Fibroblast of lung (primary cell): ENCODE measurements around the gene TGFB1I1. TPM values are rescaled to one million over a fixed set of nuclear protein-coding genes. Genes with fewer than 3 reads are reported as not detected.

Experiments used
- DNase-seq, 2 donors: peaks; one replicate each; pipeline versions ENCODE4 v3.0.0 to v3.0.0-alpha.2; 2010; ENCODE audit warnings: low read depth in 2 of 2
- H2AFZ ChIP-seq: 2 replicates; pipeline ENCODE4 v1.5.1; 2012; ENCODE audit warnings: low read length, control low read depth, inconsistent platforms
- H3K27ac ChIP-seq: 2 replicates; pipeline ENCODE4 v1.5.1; 2011; ENCODE audit warnings: low read length, control low read depth; ENCODE audit not compliant: insufficient read depth
- H3K27me3 ChIP-seq: 2 replicates; pipeline ENCODE4 v1.5.1; 2011; ENCODE audit warnings: mild to moderate bottlenecking, low read length; ENCODE audit not compliant: control insufficient read depth, insufficient read depth
- H3K36me3 ChIP-seq: 2 replicates; pipeline ENCODE4 v1.5.1; 2011; ENCODE audit warnings: low read length; ENCODE audit not compliant: control insufficient read depth, insufficient read depth
- H3K4me1 ChIP-seq: 2 replicates; pipeline ENCODE4 v1.5.1; 2011; ENCODE audit warnings: low read length; ENCODE audit not compliant: control insufficient read depth, insufficient read depth; ENCODE audit errors: extremely low read depth
- H3K4me2 ChIP-seq: 2 replicates; pipeline ENCODE4 v1.5.1; 2011; ENCODE audit warnings: low read length, control low read depth; ENCODE audit not compliant: insufficient read depth; ENCODE audit errors: extremely low read depth
- H3K4me3 ChIP-seq, 4 experiments: fragments of 200-600 bp in 1 of 4; sonication (generic) in 1 of 4; replicated peaks in 1 of 4; 2 replicates each; pipeline ENCODE4 v1.5.1; 2011 to 2016; ENCODE audit warnings: low read length in 4 of 4, low read depth in 3 of 4, mild to moderate bottlenecking in 3 of 4, control low read depth in 2 of 4, inconsistent platforms in 1 of 4, mixed read lengths in 1 of 4; ENCODE audit not compliant: insufficient read depth in 1 of 4; ENCODE audit errors: control extremely low read depth in 1 of 4
- H3K79me2 ChIP-seq: 2 replicates; pipeline ENCODE4 v1.5.1; 2012; ENCODE audit warnings: mild to moderate bottlenecking, low read length, inconsistent platforms; ENCODE audit not compliant: control insufficient read depth, insufficient read depth
- H3K9ac ChIP-seq: 2 replicates; pipeline ENCODE4 v1.5.1; 2011; ENCODE audit warnings: mild to moderate bottlenecking, low read length, control low read depth; ENCODE audit not compliant: insufficient read depth
- H3K9me3 ChIP-seq: 2 replicates; pipeline ENCODE4 v1.5.1; 2012; ENCODE audit warnings: low read depth, low read length; ENCODE audit not compliant: control insufficient read depth, insufficient read depth
- H4K20me1 ChIP-seq: 2 replicates; pipeline ENCODE4 v1.5.1; 2011; ENCODE audit warnings: low read length; ENCODE audit not compliant: control insufficient read depth, insufficient read depth; ENCODE audit errors: extremely low read depth
- EZH2 ChIP-seq: IDR thresholded peaks from 2 replicates; pipeline ENCODE4 v1.5.1; 2012; ENCODE audit warnings: low read length, control low read depth, mild to moderate bottlenecking; ENCODE audit errors: missing control alignments
- polyA plus RNA-seq, 2 donors: library from polyadenylated mRNA; depleted of rRNA in 1 of 2; stranded (reverse) in 1 of 2; unstranded in 1 of 2; fragments of >200 nt; gene quantifications; 2 replicates each; pipeline ENCODE4 v1.2.1, GENCODE V29; 2011 to 2012; ENCODE audit warnings: missing spikeins in 1 of 2
- total RNA-seq: library from RNA; depleted of rRNA; stranded (reverse); fragments of >200 nt; gene quantifications from 2 replicates; pipeline ENCODE4 v1.2.1, GENCODE V29; 2014
- TF ChIP-seq, protein P1 (sequence below), 2 donors: IDR thresholded peaks in 1 of 2; conservative IDR thresholded peaks in 1 of 2; 1 replicate in 1 of 2; 2 replicates in 1 of 2; pipeline ENCODE4 v1.5.1; 2011 to 2012; ENCODE audit warnings: low read length in 2 of 2, control low read depth in 1 of 2, inconsistent platforms in 1 of 2, low read depth in 1 of 2, mild to moderate bottlenecking in 1 of 2

TGFB1I1 gene
- total and polyA plus RNA-seq, 2 donors (not counting 1 experiment from before 2014, with no cell fraction given), result 46.9 to 94.3 TPM

DNA sequence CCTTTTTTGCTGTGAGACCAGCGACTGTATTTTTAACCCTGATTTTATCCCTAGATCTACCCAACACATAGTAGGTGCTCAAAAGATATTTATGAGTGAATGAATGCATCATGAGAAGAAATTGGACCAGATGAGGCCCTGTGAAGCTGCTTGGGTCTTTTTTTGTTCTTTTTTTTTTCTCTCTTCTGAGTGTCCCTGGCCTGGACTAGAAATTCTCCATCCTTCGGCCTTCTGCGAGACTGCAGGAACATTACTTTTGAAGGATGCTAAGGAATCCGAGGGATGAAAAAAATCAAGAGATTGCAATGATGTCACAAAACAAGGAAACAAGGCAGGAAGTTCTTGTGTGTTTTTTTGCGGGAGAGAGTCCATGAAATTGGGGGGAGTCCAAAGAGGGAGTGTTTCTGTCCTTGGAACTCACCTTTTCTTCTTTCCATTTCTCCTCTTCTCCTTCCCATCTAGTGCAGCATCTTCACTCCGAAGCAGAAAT is 36.8 kb downstream of the TGFB1I1 start:
- no peaks in the 10 kb centered on the region for H4K20me1 ChIP-seq
- no peaks in the 10 kb centered on the region for H3K4me1 ChIP-seq
- H3K9me3 ChIP-seq, result no peaks in the 10 kb centered on the region
- peak overlapping the region; percentile 98 for H3K9ac ChIP-seq
- H3K27me3 ChIP-seq, result no peaks in the 10 kb centered on the region
- peak overlapping the region; percentile 23 for H2AFZ ChIP-seq
- DNase-seq, result peak; percentile 57 to 65
- TF ChIP-seq, protein P1, sequence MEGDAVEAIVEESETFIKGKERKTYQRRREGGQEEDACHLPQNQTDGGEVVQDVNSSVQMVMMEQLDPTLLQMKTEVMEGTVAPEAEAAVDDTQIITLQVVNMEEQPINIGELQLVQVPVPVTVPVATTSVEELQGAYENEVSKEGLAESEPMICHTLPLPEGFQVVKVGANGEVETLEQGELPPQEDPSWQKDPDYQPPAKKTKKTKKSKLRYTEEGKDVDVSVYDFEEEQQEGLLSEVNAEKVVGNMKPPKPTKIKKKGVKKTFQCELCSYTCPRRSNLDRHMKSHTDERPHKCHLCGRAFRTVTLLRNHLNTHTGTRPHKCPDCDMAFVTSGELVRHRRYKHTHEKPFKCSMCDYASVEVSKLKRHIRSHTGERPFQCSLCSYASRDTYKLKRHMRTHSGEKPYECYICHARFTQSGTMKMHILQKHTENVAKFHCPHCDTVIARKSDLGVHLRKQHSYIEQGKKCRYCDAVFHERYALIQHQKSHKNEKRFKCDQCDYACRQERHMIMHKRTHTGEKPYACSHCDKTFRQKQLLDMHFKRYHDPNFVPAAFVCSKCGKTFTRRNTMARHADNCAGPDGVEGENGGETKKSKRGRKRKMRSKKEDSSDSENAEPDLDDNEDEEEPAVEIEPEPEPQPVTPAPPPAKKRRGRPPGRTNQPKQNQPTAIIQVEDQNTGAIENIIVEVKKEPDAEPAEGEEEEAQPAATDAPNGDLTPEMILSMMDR (conservative IDR thresholded peaks at IDR 0.05 in 1 of 2, IDR thresholded peaks at IDR 0.05 in 1 of 2; ENCODE audit: low read depth in 1 of 2, low read length in 2 of 2), result no peak
- no peak for TF ChIP-seq EZH2
- H3K36me3 ChIP-seq, result no peaks in the 10 kb centered on the region
- H3K27ac ChIP-seq, result peak overlapping the region; percentile 97
- H3K4me3 ChIP-seq, result peak overlapping the region; percentile 81 to 96 (median 90)
- peaks cover 15% of the 10 kb centered on the region for H3K79me2 ChIP-seq
- peak overlapping the region; percentile 90 for H3K4me2 ChIP-seq

DNA sequence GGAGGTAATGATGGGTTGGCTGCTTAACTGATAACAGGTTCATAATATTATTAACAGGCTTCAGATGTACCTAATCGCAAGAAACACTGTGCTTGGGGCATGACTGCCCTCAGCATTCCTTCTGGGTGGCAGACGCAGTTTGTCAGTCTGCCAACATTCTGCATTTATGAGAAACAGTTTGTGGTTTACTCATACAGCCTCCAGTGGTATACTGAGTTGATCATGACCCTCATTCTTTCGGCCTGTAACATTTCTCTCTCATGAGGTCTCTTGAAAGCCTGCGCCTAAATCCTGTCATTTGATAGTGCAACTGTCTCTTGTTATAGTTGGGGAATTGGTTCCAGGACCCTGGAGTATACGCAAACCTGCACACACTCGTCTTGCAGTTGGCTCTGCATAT is 41.2 kb downstream of the TGFB1I1 start:
- Histone ChIP-seq H3K27me3 (no peaks in the 10 kb centered on the region), H4K20me1 (no peaks in the 10 kb centered on the region), H3K4me1 (no peaks in the 10 kb centered on the region), H3K79me2 (peaks cover under 1% of the 10 kb centered on the region), H3K4me2 (no peak overlapping the region), H3K9me3 (no peaks in the 10 kb centered on the region), H3K27ac (no peak overlapping the region), H2AFZ (no peak overlapping the region), H3K4me3 (no peak overlapping the region), H3K36me3 (no peaks in the 10 kb centered on the region), H3K9ac (no peak overlapping the region)
- TF ChIP-seq, protein P1 (conservative IDR thresholded peaks at IDR 0.05 in 1 of 2, IDR thresholded peaks at IDR 0.05 in 1 of 2; ENCODE audit: low read depth in 1 of 2, low read length in 2 of 2), result no peak
- TF ChIP-seq EZH2, result no peak
- peak; percentile 22 to 72 for DNase-seq

DNA sequence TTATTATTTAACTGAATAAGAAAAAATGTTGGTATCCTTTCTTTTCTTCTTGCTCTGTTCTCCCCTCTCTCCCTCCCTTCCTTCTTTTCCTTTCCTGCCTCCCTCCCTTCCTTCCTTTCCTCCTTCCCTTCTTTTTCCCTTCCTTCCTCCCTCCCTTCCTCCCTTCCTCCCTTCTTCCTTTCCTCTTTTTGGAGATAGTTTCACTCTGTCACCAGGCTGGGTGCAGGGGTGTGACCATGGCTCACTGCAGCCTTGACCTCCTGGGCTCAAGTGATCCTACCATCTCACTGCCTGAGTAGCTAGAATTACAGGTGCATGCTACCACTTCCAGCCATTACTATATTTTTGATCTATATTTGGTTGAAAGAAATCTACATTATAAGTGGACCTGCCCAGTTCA is 41.9 kb downstream of the TGFB1I1 start:
- Histone ChIP-seq H3K9ac (no peak overlapping the region), H3K4me3 (no peak overlapping the region), H3K79me2 (no peaks in the 10 kb centered on the region), H2AFZ (no peak overlapping the region), H3K4me2 (no peak overlapping the region), H4K20me1 (no peaks in the 10 kb centered on the region), H3K36me3 (no peaks in the 10 kb centered on the region), H3K27ac (no peak overlapping the region), H3K9me3 (no peaks in the 10 kb centered on the region), H3K27me3 (no peaks in the 10 kb centered on the region), H3K4me1 (no peaks in the 10 kb centered on the region)
- no peak for DNase-seq
- no peak for TF ChIP-seq EZH2
- TF ChIP-seq, protein P1 (conservative IDR thresholded peaks at IDR 0.05 in 1 of 2, IDR thresholded peaks at IDR 0.05 in 1 of 2; ENCODE audit: low read depth in 1 of 2, low read length in 2 of 2), result no peak
